B cell (primary cell): ENCODE measurements around the gene ALOX5AP. TPM values are rescaled to one million over a fixed set of nuclear protein-coding genes. Genes with fewer than 3 reads are reported as not detected.

Experiments used
- ATAC-seq: fragments of 200-7000 bp; cut with Tn5 transposase; one replicate; pipeline ENCODE4 v1.10.0; 2021; ENCODE audit warnings: low read depth, mild to moderate bottlenecking, moderate number of reproducible peaks, moderate library complexity
- CTCF ChIA-PET: fragments of 350-600 bp; sonication (Branson Sonifier 250); formaldehyde crosslinking; loops from one replicate; lab custom pipeline; 2021; ENCODE audit warnings: antibody characterized with exemption, inconsistent platforms; lab: Charles Lee
- POLR2A ChIA-PET: fragments of 350-600 bp; sonication (Branson Sonifier 250); formaldehyde crosslinking; loops from one replicate; lab custom pipeline; 2021; ENCODE audit warnings: antibody characterized with exemption; lab: Charles Lee
- DNase-seq: peaks from one replicate; pipeline ENCODE4 v3.0.0; 2013
- H2AFZ ChIP-seq: 2 replicates; pipeline ENCODE4 v1.6.1; 2012; ENCODE audit warnings: mild to moderate bottlenecking, low read depth, low read length; ENCODE audit not compliant: insufficient read depth, poor library complexity, severe bottlenecking
- H3K27ac ChIP-seq, 2 donors: 1 replicate in 1 of 2; 2 replicates in 1 of 2; pipeline ENCODE4 v1.5.1; 2012 to 2013; ENCODE audit warnings: low read length in 2 of 2, mild to moderate bottlenecking in 2 of 2, moderate library complexity in 1 of 2
- H3K27me3 ChIP-seq, 4 experiments: fragments of 200-600 bp in 1 of 4; sonication (generic) in 1 of 4; replicated peaks in 1 of 4; 1 replicate in 2 of 4; 2 replicates in 2 of 4; pipeline versions ENCODE4 v1.6.1 to v1.7.0; 2013 to 2016; ENCODE audit warnings: low read length in 3 of 4, mild to moderate bottlenecking in 2 of 4, mixed read lengths in 1 of 4, moderate library complexity in 1 of 4; ENCODE audit not compliant: insufficient read depth in 4 of 4, control insufficient read depth in 3 of 4; ENCODE audit errors: control extremely low read depth in 1 of 4
- H3K36me3 ChIP-seq, 2 experiments: replicated peaks in 1 of 2; 1 replicate in 1 of 2; 2 replicates in 1 of 2; pipeline versions ENCODE4 v1.6.1 to v1.7.1; 2013; ENCODE audit warnings: low read length in 1 of 2; ENCODE audit not compliant: insufficient read depth in 2 of 2, control insufficient read depth in 1 of 2; ENCODE audit errors: control extremely low read depth in 1 of 2, extremely low read depth in 1 of 2
- H3K4me1 ChIP-seq, 2 donors: fragments of 200-600 bp in 1 of 2; sonication (generic) in 1 of 2; 1 replicate in 1 of 2; 2 replicates in 1 of 2; pipeline versions ENCODE4 v1.5.1 to v1.6.1; 2013 to 2017; ENCODE audit warnings: low read length in 2 of 2; ENCODE audit not compliant: control insufficient read depth in 2 of 2, insufficient read depth in 2 of 2
- H3K4me2 ChIP-seq: replicated peaks from 2 replicates; pipeline ENCODE3; 2012; ENCODE audit warnings: mild to moderate bottlenecking, low read depth, low read length; ENCODE audit not compliant: poor library complexity, severe bottlenecking
- H3K4me3 ChIP-seq, 5 experiments: fragments of 200-600 bp in 1 of 5; sonication (generic) in 1 of 5; 1 replicate in 3 of 5; 2 replicates in 2 of 5; pipeline versions ENCODE4 v1.5.1 to v1.7.0; 2011 to 2016; ENCODE audit warnings: low read length in 4 of 5, mild to moderate bottlenecking in 4 of 5, low read depth in 2 of 5, control low read depth in 1 of 5, moderate library complexity in 1 of 5; ENCODE audit not compliant: insufficient read depth in 1 of 5; ENCODE audit errors: control extremely low read depth in 1 of 5, extremely low read depth in 1 of 5
- H3K79me2 ChIP-seq: fragments of 200-600 bp; sonication (generic); one replicate; pipeline ENCODE4 v1.6.0; 2016; ENCODE audit warnings: low read length; ENCODE audit not compliant: control insufficient read depth, insufficient read depth
- H3K9ac ChIP-seq: fragments of 200-600 bp; sonication (generic); 2 replicates; pipeline ENCODE4 v1.6.1; 2017; ENCODE audit warnings: mild to moderate bottlenecking, low read length, moderate library complexity
- H3K9me3 ChIP-seq, 3 donors: one replicate each; pipeline versions ENCODE4 v1.6.1 to v1.7.1; 2013; ENCODE audit warnings: low read length in 2 of 3; ENCODE audit not compliant: control insufficient read depth in 2 of 3, insufficient read depth in 1 of 3; ENCODE audit errors: control extremely low read depth in 1 of 3
- H4K20me1 ChIP-seq: 2 replicates; pipeline ENCODE4 v1.6.0; 2012; ENCODE audit warnings: mild to moderate bottlenecking, low read length; ENCODE audit not compliant: insufficient read depth, control insufficient read depth, poor library complexity, severe bottlenecking
- H3K27ac Mint-ChIP-seq: one replicate; pipeline ENCODE4 v1.8.0; 2021; ENCODE audit warnings: mixed read lengths
- H3K27me3 Mint-ChIP-seq: one replicate; pipeline ENCODE4 v1.8.0; 2021; ENCODE audit warnings: mixed read lengths
- H3K4me1 Mint-ChIP-seq: one replicate; pipeline ENCODE4 v1.8.0; 2021; ENCODE audit warnings: mixed read lengths
- H3K4me3 Mint-ChIP-seq: one replicate; pipeline ENCODE4 v1.8.0; 2021; ENCODE audit warnings: mixed read lengths
- H3K9me3 Mint-ChIP-seq: one replicate; pipeline ENCODE4 v1.8.0; 2022; ENCODE audit warnings: mixed read lengths; ENCODE audit not compliant: insufficient read depth
- CTCF ChIP-seq: fragments of 200-600 bp; IDR thresholded peaks from one replicate; pipeline ENCODE4 v1.8.0; 2022; ENCODE audit warnings: antibody characterized with exemption, mild to moderate bottlenecking
- EZH2 ChIP-seq: IDR thresholded peaks from 2 replicates; pipeline ENCODE4 v1.6.1; 2012; ENCODE audit warnings: borderline replicate concordance, low read depth, mild to moderate bottlenecking, moderate library complexity, low read length; ENCODE audit not compliant: insufficient read depth, poor library complexity, severe bottlenecking
- WGBS: methylation state at CpG from one replicate; pipeline ENCODE4 v1.1.5; 2013; ENCODE audit warnings: missing lambda C conversion rate; ENCODE audit not compliant: insufficient coverage; 5-methylcytosine and 5-hydroxymethylcytosine counted together
- intact Hi-C: fragments of 100-400 bp; cut with micrococcal nuclease; formaldehyde crosslinking; loops from one replicate; pipeline ENCODE4 v1.10.0; 2022
- polyA plus RNA-seq: library from polyadenylated mRNA; depleted of rRNA; stranded (reverse); fragments of >200 nt; gene quantifications from 2 replicates; pipeline ENCODE4 v1.2.3, GENCODE V29; 2012
- total RNA-seq, 2 donors: library from RNA; stranded (reverse); fragments of 120-200 nt in 1 of 2; gene quantifications; 1 replicate in 1 of 2; 2 replicates in 1 of 2; pipeline versions ENCODE4 v1.2.3 to v1.2.4, GENCODE V29; 2013 to 2022

Gene ALOX5AP
- total and polyA plus RNA-seq, 2 donors (not counting 1 experiment from before 2014, with no cell fraction given) = 81.4 to 87.5 TPM

- Histone ChIP-seq H3K79me2 (peaks cover 8% of the 10 kb centered on the region), H3K4me3 (no peak overlapping the region), H3K4me1 (no peaks in the 10 kb centered on the region), H3K27me3 (no peaks in the 10 kb centered on the region), H3K27ac (no peak overlapping the region), H3K9me3 (no peaks in the 10 kb centered on the region), H3K4me2 (no peak overlapping the region), H2AFZ (no peak overlapping the region), H3K9ac (no peak overlapping the region), H3K36me3 (peaks cover 13 to 81% of the 10 kb centered on the region in 2 experiments), H4K20me1 (peaks cover 17% of the 10 kb centered on the region)
- no peaks in the 10 kb centered on the region for H3K9me3 Mint-ChIP-seq
- no peak for DNase-seq
- CTCF ChIA-PET = interaction anchor here (1.4 kb wide), 1 partner anchor 13 kb away, joined by 5 read pairs; no protein-coding TSS in a partner anchor
- no peak for TF ChIP-seq CTCF
- no peak for TF ChIP-seq EZH2
- 97% methylated on average over 4 of the region's 8 CpGs for WGBS
- H3K27ac Mint-ChIP-seq = no peak overlapping the region
- no peaks in the 10 kb centered on the region for H3K27me3 Mint-ChIP-seq
- no peak overlapping the region for H3K4me3 Mint-ChIP-seq
- no peak for ATAC-seq
- H3K4me1 Mint-ChIP-seq = no peaks in the 10 kb centered on the region
- POLR2A ChIA-PET = no interaction called here
- intact Hi-C loops = no loop called here
Measured at GRCh38 chr13:30753030-30753616, 17.8 kb downstream of the ALOX5AP start.

- Mint-ChIP-seq H3K27me3 (no peaks in the 10 kb centered on the region), H3K4me1 (no peaks in the 10 kb centered on the region), H3K9me3 (no peaks in the 10 kb centered on the region), H3K4me3 (no peak overlapping the region), H3K27ac (no peak overlapping the region)
- peaks cover 13% of the 10 kb centered on the region for H4K20me1 ChIP-seq
- H3K27ac ChIP-seq = no peak overlapping the region
- 94% methylated on average over 12 of the region's 12 CpGs for WGBS
- H3K4me1 ChIP-seq = no peaks in the 10 kb centered on the region
- no peaks in the 10 kb centered on the region for H3K79me2 ChIP-seq
- H3K36me3 ChIP-seq = peaks cover 4 to 79% of the 10 kb centered on the region in 2 experiments
- TF ChIP-seq EZH2 (no peak), CTCF (no peak)
- CTCF ChIA-PET = interaction anchor here (0.5 to 1.1 kb wide), 3 partner anchors 10 to 400 kb away, joined by 3 to 4 read pairs (median 3); partner anchors contain the start of gene ALOX5AP
- DNase-seq (no peak), ATAC-seq (no peak)
- H2AFZ ChIP-seq = no peak overlapping the region
- H3K9ac ChIP-seq = no peak overlapping the region
- intact Hi-C loops = no loop called here
- POLR2A ChIA-PET = no interaction called here
- no peaks in the 10 kb centered on the region for H3K9me3 ChIP-seq
- no peak overlapping the region for H3K4me2 ChIP-seq
- H3K27me3 ChIP-seq = no peaks in the 10 kb centered on the region
- H3K4me3 ChIP-seq = no peak overlapping the region
Measured at GRCh38 chr13:30755678-30756077, 20.3 kb downstream of the ALOX5AP start.
